GM21381 (cell line): ENCODE measurements around the gene SPATA12.

Experiments
- ATAC-seq: cut with Tn5 transposase; IDR thresholded peaks from one replicate; pipeline ENCODE4 v1.9.1; 2021; ENCODE audit warnings: mild to moderate bottlenecking, moderate library complexity; ENCODE audit not compliant: unreplicated experiment

The SPATA12 gene, protein sequence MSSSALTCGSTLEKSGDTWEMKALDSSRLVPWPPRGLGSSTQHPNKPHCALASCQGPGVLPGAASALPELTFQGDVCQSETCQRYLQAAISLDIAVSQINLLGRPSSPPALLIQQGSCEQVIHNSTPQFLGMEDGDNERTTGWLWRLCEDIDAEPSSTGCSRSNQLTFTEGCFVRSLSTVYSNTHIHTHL

GRCh38 chr3:57060089-57060821, at the start of gene SPATA12:
SPATA12 (plus strand) TSS chr3:57060664; CDS start chr3:57073695, 13,031 bp downstream.
- ATAC-seq, result no peak

DNA sequence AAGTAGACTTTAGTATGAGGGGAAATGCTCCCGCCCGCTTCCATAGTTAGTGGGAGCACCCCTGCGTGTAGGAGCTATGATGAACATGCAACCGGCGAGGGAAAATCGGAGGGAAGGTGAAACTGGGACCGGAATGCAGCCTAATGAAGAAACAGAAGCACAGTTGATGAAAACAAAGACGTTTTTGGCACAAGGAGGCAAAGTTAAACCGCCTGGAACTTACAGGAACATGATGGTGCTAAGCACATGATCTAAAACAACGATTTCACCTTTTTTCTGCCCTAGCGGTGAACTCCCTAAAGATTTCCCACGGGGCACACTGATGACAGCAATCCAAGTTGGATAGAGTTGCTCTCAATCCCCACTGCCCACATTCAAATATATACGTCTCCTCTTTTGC, 49.4 kb upstream of the SPATA12 start:
- ATAC-seq, result no peak

DNA sequence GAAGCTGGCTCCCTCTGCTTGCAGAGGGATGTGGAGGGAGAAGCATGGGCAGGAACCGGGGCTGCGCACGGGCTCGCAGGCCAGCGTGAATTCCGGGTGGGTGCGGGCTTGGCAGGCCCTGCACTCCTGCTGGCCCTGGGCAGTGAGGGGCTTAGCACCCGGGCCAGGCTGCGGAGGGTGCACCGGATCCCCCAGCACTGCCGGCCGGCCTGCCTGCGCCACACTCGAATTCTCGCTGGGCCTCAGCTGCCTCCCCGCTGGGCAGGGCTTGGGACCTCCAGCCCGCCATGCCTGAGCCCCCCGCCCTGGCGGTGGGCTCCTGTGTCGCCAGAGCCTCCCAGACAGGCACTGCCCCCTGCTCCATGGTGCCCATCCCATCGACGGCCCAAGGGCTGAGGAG, 47.6 kb upstream of the SPATA12 start:
- ATAC-seq, result no peak

- ATAC-seq, result no peak
Observed at GRCh38 chr3:57015350-57015729, 45.1 kb upstream of the SPATA12 start.

DNA sequence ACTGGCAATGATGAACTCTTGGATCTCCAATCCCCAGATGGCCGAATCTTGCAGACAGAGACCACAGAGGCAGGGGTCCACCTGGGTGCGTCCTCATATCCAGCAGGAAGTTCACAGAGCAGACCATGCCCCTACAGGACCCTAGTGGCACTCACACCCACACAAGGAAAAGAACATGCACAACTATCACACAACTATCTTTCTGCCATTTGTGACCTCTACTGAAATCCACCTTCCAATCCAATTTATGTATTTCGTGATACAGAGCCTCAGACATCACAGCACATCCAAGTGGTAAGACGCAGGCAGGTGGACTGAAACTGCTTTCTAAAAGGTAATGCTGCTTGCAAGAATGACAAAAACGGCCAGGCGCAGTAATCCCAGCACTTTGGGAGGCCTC, 44.6 kb upstream of the SPATA12 start:
- no peak for ATAC-seq

- no peak for ATAC-seq
Observed at GRCh38 chr3:57017459-57017845, 43.0 kb upstream of the SPATA12 start.

DNA sequence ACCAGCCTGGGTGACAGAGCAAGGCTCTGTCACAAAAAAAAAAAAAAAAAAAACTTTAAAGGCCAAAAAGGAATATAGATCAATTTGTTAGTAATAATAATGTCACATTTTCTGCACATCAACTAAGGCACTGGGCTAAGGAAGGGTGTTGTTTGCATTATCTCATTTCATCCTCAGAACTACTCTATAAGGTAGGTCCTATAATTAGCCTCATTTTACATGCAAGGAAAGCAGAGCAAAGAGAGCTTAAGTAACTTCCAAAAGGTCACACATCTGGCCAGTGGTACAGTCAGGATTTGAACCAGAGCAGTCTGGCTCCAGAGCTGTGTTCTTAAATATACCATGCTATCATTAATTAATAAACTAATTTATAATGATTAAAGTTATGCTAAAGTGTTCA, 42.2 kb upstream of the SPATA12 start:
- no peak for ATAC-seq

DNA sequence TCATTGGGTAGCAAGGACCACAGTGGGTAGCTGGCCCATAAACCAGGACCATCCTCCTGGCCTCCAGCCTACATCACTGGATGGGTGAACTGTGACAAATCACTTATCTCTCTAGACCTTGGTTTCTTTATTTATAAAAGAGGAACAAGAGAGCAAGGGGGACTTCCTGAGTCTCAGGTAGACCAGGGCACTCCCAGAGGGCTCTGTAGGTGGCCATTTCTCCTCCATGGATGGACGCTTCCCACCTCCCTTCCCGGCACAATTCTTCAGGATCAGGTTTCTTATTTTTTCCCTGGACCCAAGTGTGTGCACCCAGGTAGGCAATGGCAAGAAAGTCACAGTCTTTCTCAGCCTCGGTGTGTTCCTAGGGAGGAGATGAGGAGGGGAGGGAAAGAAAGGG, 41.4 kb upstream of the SPATA12 start:
- ATAC-seq, result no peak

GRCh38 chr3:57025237-57025636, 35.2 kb upstream of the SPATA12 start:
- ATAC-seq, result no peak

- no peak for ATAC-seq
Observed at GRCh38 chr3:57026944-57027343, 33.5 kb upstream of the SPATA12 start.

DNA sequence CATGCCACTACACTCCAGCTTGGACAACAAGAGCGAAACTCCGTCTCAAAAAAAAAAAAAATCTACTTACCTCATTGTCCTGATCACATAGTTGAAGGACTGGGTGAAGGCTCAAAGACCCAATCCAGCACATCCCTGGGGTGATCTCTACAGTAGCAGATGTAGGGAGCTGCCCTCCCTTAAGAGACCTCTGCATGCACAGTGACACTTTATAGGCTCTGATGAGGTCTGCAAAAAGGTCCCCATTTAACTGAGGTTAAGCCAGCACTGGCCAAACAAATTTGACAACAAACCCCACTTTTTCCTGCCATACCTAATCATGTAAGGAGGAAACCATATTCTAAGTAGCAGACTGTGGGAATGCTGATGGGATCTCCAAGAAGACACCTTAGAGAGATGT, 31.1 kb upstream of the SPATA12 start:
- no peak for ATAC-seq

GRCh38 chr3:57029924-57030323, 30.5 kb upstream of the SPATA12 start:
- no peak for ATAC-seq

- ATAC-seq, result no peak
Observed at GRCh38 chr3:57030721-57031120, 29.7 kb upstream of the SPATA12 start.

DNA sequence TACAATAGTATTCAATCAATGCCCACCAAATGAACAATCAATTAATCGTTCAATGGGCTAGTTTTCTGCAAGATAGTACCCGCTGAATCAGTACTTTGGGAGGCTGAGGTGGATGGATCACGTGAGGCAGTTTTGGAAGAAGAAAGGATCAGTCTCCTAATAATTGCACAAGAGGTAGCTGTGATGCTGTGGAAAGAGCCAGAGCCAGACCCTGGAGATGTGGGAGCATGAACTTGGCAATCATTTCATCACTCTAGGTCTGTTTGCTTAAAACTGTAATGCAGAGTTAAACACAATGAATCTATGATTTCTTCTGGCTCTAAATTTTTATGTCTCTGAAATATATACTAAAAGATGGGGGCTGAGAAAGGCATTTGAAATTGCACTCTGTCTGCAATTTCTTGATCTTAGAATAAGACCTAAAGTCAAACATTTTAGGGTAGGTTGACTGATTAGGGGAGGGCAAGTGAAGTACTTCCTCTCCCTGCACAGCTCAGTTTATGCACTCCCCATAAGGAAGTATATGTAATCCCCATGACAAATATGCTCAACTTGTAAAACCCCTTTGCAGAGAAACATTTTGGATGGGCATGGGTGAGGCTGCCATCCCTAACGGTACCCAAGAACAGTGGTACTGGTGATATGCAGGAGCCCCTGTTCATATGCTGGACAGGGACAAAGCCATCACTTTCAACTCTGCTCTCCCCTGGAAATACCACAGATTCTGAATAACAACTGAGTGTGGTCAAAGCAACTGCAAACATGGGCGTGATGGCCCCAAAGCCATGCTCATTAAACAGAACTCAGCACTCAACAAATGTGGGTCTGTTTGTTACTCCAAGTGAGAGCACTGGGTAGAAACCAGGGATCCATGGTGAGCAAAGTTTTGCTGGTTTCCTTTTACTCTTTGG, 28.6 kb upstream of the SPATA12 start:
- ATAC-seq, result no peak

- no peak for ATAC-seq
Observed at GRCh38 chr3:57036952-57037351, 23.5 kb upstream of the SPATA12 start.

- ATAC-seq, result no peak
Observed at GRCh38 chr3:57038466-57039164, 21.8 kb upstream of the SPATA12 start.

DNA sequence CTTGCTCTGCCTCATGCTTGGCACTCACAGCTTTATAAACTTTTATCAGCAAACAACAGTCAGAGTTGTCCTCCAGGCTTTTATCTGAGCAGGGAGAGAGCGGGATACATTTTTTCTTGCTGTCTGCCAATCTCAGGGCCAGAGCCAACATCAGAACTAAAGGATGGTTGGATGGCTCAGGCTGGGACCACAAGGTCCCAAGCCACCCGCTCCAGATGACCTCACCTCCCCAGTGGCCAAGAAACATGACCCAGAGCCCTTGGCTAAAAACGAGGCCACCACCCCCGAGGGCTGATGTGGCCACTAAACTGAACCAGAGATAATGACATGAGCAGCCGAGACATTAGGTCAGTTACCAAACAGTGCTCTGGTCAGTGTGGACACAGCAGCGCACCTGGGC, 18.8 kb upstream of the SPATA12 start:
- ATAC-seq, result no peak

- ATAC-seq, result no peak
Observed at GRCh38 chr3:57043518-57043917, 16.9 kb upstream of the SPATA12 start.

GRCh38 chr3:57046101-57046765, 14.2 kb upstream of the SPATA12 start:
- no peak for ATAC-seq

DNA sequence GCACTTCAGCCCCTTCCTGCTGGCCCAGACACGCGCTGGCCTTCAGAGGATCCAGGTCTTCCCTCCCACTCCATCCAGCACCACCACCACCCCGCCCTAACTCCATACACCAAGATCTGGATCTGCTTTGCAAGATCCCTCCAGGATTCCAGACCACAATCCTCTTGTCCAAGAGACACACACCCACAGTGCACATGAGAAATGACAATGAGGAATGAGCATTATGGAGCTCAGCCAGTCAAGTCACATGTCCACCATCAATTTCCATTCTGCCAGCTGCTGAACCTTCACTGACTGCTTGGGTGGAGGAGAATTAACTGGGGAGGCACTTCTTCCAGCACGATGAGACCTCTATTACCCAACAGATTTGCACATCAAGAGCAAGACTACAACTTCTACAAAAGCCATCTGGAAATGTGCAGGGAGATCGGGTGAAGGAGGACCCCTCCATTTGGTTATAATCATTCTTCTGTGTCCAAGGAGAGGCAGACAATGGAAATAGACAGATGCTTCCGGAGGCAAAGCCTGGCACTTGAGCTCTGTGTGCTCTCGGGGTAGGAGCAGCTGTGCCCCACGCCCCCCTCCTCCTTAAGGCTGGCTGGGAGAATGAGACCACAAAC, 12.3 kb upstream of the SPATA12 start:
- ATAC-seq, result no peak
